Measurements from ENCODE around the gene ZNF383. TPM values are rescaled to one million over a fixed set of nuclear protein-coding genes. Genes with fewer than 3 reads are reported as not detected.

The ZNF383 gene
- 1.1 and 3.0 TPM in 2 replicates for total RNA-seq

DNA sequence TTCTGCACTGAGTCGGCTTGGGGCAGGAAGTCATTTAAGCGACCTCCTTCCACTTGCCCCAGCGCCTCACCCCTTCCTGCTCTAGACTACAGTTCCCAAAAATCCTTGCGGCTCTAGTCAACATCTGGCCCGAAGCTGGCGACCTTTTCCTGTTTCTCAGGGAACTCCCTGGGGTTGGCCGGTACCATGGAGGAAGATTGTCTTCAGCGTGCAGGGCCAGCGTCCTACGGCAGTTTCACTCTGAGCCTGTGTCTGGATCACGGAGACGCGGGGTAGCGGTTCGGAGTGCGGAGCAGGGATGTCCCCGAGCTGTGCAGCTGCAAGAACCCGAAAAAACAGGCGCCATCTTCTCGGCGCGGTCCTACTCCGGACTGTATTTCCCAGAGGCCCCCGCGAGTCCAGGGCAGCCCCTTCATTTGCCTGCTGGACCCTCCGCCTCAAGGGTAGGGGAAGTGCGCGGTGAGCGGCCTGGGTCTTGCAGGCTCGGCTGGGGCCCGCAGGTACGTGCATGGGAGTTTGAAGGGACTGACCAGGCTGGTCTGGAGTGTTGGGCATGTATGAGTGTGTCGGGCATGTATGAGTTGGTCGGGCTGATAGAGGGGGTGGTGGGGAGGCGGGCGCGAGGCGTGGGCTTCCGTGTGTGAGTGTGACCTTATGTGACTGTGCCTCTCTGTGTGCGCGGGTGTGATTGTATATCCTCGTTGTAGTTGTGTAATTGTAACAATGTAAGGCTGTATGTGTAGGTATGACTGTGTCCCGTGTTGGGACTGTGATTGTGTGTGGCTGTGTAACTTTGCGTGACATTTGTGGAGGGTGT is at the start of gene ZNF383:
Gene ZNF383, plus strand, starts transcription at position 440 of the 817 bp plus-strand sequence. CDS start 12,240 bp downstream, outside the sequence.

DNA sequence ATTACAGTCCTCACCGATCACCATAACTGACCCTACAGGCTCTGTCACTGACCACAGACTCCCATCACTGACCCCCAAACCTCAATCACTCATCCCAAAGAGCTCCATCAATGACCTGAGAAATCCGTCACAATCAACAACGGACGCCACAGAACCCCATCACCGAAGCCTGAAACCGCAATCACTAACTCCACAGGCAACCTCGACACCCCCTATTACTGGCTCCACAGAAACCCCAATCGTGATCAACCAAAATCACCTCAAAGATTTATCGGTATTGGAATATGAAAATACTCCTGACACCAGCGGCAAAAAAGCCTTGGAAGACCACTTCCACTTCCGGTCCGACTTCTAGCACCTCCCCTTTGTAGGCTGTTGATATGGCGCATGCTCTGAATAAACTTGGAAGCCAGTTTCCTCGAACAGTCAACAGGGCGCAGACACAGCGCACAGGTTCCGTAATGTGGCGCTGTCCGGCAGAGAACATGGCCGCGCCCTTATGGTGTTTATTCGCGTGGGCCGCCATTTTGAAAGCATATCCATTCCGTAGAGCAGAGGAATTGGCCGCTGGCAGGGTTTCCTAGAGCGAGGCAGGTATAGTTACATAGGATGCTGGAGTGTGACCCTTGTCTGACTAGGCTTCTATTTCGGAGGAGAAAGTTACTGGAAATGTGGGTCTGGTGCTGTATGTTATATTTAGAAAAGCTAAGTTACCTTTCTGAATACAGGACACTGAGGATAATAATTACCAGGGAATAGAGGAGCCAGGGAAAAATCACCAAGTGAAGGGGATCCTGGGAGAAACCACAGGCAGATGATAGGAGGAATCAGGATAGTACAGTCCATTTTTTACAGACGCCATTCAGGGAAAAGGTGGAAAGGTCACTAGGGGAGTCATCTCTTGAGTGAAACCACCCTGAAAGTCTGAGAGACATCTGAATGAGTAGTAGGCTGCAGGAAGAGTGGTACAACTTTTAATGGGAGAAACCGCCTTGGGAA is 45.3 kb upstream of the ZNF383 start, which contains the start of gene ZNF585A:
Gene ZNF585A, minus strand, starts transcription at position 328 of the 999 bp plus-strand sequence. CDS start 2,785 bp downstream, outside the sequence.

Other genes starting within 250 kb of the ZNF383 start
- gene ZNF420, start 139.8 kb upstream of the ZNF383 start, total RNA-seq = 1.5 and 3.8 TPM in 2 replicates
- gene ZNF585A, start 45.5 kb upstream of the ZNF383 start, total RNA-seq = 1.8 and 10.1 TPM in 2 replicates
- gene ZNF585B, start 7.7 kb upstream of the ZNF383 start, total RNA-seq = 6.5 and 12.3 TPM in 2 replicates
- gene ZNF527, start 152.9 kb downstream of the ZNF383 start, total RNA-seq = 1.3 and 1.8 TPM in 2 replicates
- gene ZNF569, start 249.2 kb downstream of the ZNF383 start, total RNA-seq = 4.7 and 7.6 TPM in 2 replicates

Measured in mesangial cell (primary cell).